ENCODE results near the gene KIF25. TPM values are rescaled to one million over a fixed set of nuclear protein-coding genes. Genes with fewer than 3 reads are reported as not detected.
A peak's percentile ranks its signal among the peaks of the same experiment; 100 is the strongest.
"Not testable (repeated sequence)": the region's sequence is repeated elsewhere in the genome, so short reads cannot be mapped to it uniquely, and the experiment has no call there.

KIF25 gene
- total RNA-seq, 1 donor from 2014 or later: not detected

GRCh38 chr6:167974640-167975344 lies 22.7 kb upstream of the KIF25 start:
- DNase-seq (ENCODE audit: low read depth): peak; percentile 24

GRCh38 chr6:167975458-167975857 lies 22.0 kb upstream of the KIF25 start:
- no peak for DNase-seq (ENCODE audit: low read depth)

DNA sequence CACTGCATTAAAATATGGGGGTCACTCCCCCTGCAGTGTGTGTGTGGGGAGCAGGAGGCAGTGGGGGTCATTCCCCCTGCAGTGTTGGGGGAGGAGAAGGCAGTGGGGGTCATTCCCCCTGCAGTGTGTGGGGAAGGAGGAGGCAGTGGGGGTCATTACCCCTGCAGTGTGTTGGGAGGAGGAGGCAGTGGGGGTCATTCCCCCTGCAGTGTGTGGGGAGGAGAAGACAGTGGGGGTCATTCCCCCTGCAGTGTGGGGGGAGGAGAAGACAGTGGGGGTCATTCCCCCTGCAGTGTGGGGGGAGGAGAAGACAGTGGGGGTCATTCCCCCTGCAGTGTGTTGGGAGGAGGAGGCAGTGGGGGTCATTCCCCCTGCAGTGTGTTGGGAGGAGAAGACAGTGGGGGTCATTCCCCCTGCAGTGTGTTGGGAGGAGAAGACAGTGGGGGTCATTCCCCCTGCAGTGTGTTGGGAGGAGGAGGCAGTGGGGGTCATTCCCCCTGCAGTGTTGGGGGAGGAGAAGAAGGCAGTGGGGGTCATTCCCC lies 21.3 kb upstream of the KIF25 start:
- DNase-seq (ENCODE audit: low read depth): not testable (repeated sequence)

GRCh38 chr6:167976708-167977107 lies 20.8 kb upstream of the KIF25 start:
- DNase-seq (ENCODE audit: low read depth): no peak

DNA sequence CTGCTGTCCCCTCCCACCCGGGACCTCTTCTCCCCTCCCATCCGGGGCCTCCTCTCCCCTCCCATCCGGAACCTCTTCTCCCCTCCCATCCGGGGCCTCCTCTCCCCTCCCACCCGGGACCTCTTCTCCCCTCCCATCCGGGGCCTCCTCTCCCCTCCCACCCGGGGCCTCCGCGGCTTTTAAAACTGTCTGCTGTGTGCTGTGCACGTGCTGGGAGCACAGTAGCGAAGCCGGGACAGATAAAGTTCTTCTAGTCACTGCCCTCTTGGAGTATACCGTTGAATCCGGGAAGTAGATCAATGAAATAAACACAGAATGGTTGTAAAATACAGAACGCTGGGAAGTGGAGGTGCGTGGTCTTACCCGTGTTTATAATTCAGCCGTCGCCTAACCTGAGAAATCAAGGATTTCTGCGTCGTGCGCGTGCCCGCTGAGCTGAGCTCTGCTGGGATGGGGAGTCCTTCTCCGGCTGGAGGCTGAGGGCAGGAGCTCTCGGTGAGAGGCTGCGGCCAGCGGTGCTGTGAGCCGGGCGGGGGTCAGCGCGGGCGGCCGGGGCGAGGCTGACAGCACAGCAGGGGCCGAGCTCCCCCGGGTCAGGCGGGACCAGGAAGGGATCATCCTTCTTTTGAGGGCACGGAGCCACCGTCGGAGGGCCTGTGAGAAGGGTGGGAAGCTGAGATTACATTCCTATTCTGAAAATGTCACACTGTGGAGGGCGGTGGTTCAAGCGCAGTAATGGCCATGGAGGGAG lies 19.6 kb upstream of the KIF25 start:
- DNase-seq (ENCODE audit: low read depth): no peak

DNA sequence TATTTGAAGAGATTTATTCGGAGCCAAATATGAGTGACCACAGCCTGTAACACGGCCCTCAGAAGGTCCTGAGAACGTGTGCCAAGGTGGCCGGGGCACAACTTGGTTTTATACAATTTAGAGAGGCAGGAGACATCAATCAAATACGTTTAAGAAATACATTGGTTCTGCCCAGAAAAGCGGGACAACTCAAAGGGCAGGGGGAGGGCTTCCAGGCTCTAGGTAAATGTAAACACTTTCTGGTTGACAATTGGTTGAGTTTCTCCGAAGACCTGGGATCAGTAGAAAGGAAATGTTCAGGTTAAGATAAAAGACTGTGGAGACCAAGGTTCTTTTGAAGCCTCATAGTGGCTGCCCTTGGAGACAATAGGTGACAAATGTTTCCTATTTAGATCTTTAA lies 18.9 kb upstream of the KIF25 start:
- DNase-seq (ENCODE audit: low read depth): no peak

GRCh38 chr6:167979436-167980139 lies 17.9 kb upstream of the KIF25 start:
- DNase-seq (ENCODE audit: low read depth): no peak

DNA sequence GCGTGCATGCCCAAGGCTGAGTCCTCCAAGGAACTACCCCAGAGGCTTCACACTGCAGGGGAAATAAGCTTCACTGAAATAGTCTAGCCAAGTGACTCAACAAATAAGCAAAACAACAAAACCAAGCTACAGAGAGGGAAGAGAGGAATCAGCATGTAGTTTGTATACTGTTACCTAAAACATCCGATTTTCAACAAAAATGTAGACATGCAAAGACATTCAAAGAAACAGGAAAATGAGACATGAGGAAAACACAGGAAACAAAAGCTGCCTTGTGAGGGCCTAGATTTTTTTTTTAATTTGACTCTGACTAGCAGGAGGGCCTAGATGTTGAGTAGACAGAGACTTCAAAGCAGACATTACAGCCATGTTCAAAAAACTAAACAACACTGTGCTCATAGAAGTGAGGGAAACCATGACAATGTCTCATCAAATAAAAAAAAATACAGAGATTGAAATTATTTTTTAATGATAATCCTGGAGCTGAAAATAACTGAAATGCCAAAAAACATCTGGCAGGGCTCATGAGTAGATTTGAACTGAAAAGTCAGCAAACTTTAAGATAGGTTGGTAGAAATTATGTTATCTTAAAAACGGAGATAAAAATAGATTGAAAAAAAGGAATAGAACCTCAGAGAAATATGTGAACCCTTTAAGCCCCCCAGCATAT lies 16.4 kb upstream of the KIF25 start:
- DNase-seq (ENCODE audit: low read depth): no peak

DNA sequence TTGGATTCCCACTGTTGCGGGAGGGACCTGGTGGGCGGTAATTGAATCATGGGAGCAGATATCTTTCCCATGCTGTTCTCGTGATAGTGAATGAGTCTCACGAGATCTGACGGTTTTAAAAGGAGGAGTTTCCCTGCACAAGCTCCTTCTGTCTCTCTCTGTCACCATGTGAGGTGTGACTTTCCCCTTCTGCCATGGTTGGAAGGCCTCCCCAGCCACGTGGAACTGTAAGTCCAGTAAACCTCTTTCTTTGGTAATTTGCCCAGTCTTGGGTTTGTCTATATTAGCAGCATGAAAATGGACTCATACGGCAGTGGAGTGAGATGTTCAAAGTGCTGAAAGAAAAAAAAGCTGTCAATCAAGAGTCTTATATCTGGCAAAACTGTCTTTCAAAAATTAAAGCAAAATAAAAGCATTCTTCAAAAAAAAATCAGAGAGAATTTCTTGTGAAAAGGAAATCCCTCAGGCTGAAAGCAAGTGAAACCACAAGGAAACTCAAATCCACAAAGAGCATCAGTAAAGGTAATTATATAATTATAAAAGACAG lies 15.5 kb upstream of the KIF25 start:
- DNase-seq (ENCODE audit: low read depth): no peak

GRCh38 chr6:167984144-167984719 lies 13.2 kb upstream of the KIF25 start:
- DNase-seq (ENCODE audit: low read depth): peak; percentile 86

GRCh38 chr6:167984876-167985604 lies 12.4 kb upstream of the KIF25 start:
- no peak for DNase-seq (ENCODE audit: low read depth)

GRCh38 chr6:167985911-167986595 lies 11.4 kb upstream of the KIF25 start:
- no peak for DNase-seq (ENCODE audit: low read depth)

- no peak for DNase-seq (ENCODE audit: low read depth)
Observed at GRCh38 chr6:167987396-167988153, 9.9 kb upstream of the KIF25 start.

DNA sequence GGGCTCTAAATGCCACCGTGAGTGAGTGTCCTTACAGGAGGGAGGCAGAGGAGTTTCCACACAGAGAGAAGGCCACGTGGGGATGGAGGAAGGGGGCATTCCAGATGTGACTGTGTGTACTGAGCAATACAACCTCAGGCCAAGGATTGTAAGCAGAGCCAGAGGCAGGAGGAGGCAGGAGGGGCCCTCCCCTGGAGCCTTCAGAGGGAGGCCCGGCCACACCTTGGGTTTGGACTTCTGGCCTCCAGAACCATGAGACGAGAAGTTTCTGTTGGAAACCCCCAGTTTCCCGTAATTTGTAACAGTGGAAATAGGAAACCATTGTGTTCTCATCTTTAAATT lies 9.3 kb upstream of the KIF25 start:
- no peak for DNase-seq (ENCODE audit: low read depth)

DNA sequence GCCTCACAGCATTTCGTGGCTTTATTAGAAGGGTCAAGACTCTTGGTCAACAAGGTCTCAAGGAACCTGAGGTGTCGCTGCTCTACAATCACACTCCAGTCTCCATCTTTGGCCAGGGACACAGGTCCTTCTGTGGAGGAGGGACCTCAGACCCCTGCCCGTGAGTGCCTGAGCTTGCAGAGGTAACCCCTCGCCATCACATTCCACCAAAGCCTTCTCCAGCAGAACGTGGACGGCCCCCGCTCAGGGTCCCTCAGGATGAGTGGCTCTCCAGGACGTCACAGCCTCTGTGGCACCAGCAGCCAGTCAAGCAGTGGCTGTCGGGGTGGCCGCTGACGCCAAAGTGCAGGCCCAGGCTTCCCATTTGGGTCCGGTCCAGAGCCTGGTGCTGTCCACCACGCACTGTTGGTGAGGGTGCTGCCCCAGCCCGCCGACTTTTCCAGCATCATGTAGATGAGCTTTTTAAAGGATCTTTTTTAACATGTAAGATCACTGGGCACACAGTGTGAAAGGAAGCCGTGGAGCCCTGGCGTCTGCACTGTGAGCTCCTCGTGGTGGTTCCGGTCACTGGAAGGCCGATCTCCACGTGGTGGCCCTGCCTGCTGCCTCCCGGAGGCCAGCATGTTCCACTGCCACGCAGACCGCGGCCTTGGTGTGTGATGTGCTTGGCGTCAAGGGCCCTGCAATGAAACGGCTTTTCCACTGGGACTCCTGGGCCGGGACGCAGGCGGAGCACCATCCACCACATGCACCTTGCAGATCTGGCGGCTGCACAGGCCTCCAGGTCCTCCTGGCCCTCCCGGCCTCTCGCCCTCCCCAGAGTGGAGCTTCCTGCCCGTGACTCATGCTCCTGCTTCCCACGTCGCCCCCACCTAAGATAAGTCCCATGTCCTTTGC lies 8.3 kb upstream of the KIF25 start:
- no peak for DNase-seq (ENCODE audit: low read depth)

GRCh38 chr6:167990016-167990945 lies 7.2 kb upstream of the KIF25 start:
- no peak for DNase-seq (ENCODE audit: low read depth)

DNA sequence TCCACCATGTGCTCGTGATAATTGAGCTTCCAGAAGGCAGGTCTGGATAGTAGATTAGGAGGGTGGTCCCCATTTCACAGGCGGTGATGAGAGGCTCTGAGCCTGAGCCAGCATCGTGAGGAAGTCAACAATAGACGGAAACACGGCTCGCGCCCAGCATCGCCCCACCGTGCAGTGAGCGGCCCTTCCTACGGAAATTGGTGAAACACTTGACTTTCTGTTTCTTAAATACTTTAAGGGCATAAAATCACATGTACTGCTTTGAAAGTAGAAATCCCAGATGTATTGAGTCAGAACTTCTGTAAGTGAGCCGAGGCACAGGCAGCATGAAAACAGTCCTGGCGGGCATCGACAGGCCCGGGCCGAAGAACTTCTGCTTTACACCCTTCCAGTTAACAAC lies 4.3 kb upstream of the KIF25 start:
- DNase-seq (ENCODE audit: low read depth): no peak
